HCT116 (cell line): Measurements from ENCODE around the gene P2RY13. TPM values are rescaled to one million over a fixed set of nuclear protein-coding genes. Genes with fewer than 3 reads are reported as not detected.

ENCODE experiments used
- ATAC-seq: fragments of 200-7000 bp; cut with Tn5 transposase; 2 replicates; pipeline ENCODE4 v1.9.1; 2020; ENCODE audit warnings: mild to moderate bottlenecking, moderate library complexity
- BruUV-seq: library from RNA; stranded (reverse); fragments of 400-500 nt; replicated peaks from 2 replicates; lab custom pipeline; 2021; lab: Mats Ljungman, UMichigan
- CTCF ChIA-PET: fragments of 300-600 bp; sonication (Branson Sonifier 250); formaldehyde crosslinking; loops from one replicate; lab custom pipeline; 2021; ENCODE audit warnings: antibody characterized with exemption; lab: Charles Lee
- POLR2A ChIA-PET: fragments of 300-600, 350-600 bp; sonication (Branson Sonifier 250); formaldehyde crosslinking; loops from one replicate; lab custom pipeline; 2021; ENCODE audit warnings: antibody characterized with exemption; lab: Charles Lee
- RAD21 ChIA-PET, 2 experiments: fragments of 300-600 bp; sonication (Branson Sonifier 250); formaldehyde crosslinking; loops; one replicate each; lab custom pipeline; 2023; ENCODE audit warnings: low total read pairs in 2 of 2; ENCODE audit not compliant: uncharacterized antibody in 2 of 2, unreplicated experiment in 2 of 2, low non-redundant PET in 1 of 2; lab: Charles Lee
- DNase-seq: peaks from one replicate; pipeline ENCODE4 v3.0.0-alpha.2; 2010; ENCODE audit warnings: low read depth, low spot score
- H2AFZ ChIP-seq: fragments of 200-600 bp; shearing (Covaris generic), sonication (generic); 2 replicates; pipeline ENCODE4 v1.6.1; 2017; ENCODE audit warnings: low read depth, mixed run types, mixed read lengths, antibody characterized with exemption, low read length; ENCODE audit not compliant: poor library complexity, severe bottlenecking
- H3K27ac ChIP-seq: 2 replicates; pipeline ENCODE4 v1.5.1; 2012; ENCODE audit warnings: low read depth, low read length
- H3K27me3 ChIP-seq: fragments of 200-600 bp; sonication (generic); 2 replicates; pipeline ENCODE4 v1.6.1; 2016; ENCODE audit warnings: mixed run types, low read length, mixed read lengths; ENCODE audit not compliant: insufficient read depth
- H3K36me3 ChIP-seq, 2 experiments: fragments of 200-500 bp in 1 of 2; fragments of 200-600 bp in 1 of 2; sonication (Bioruptor generic) in 1 of 2; sonication (generic) in 1 of 2; 2 replicates each; pipeline versions ENCODE4 v1.5.1 to v1.6.1; 2014 to 2016; ENCODE audit warnings: low read length in 2 of 2, inconsistent platforms in 1 of 2, mixed read lengths in 1 of 2, mixed run types in 1 of 2; ENCODE audit not compliant: insufficient read depth in 2 of 2, control insufficient read depth in 1 of 2
- H3K4me1 ChIP-seq, 2 experiments: fragments of 200-600 bp in 1 of 2; sonication (generic) in 1 of 2; 2 replicates each; pipeline versions ENCODE4 v1.5.1 to v1.6.1; 2012 to 2017; ENCODE audit warnings: low read length in 2 of 2, inconsistent platforms in 1 of 2, mild to moderate bottlenecking in 1 of 2, mixed read lengths in 1 of 2, mixed run types in 1 of 2, moderate library complexity in 1 of 2; ENCODE audit not compliant: insufficient read depth in 2 of 2, control insufficient read depth in 1 of 2
- H3K4me2 ChIP-seq: fragments of 200-600 bp; sonication (generic); 2 replicates; pipeline ENCODE4 v1.6.1; 2017; ENCODE audit warnings: mixed run types, low read length, mixed read lengths
- H3K4me3 ChIP-seq, 2 experiments: fragments of 200-600 bp in 1 of 2; sonication (generic) in 1 of 2; replicated peaks in 1 of 2; 2 replicates each; pipeline ENCODE4 v1.5.1; 2011 to 2016; ENCODE audit warnings: low read length in 2 of 2, control low read depth in 1 of 2, low read depth in 1 of 2, mild to moderate bottlenecking in 1 of 2, mixed read lengths in 1 of 2, mixed run types in 1 of 2
- H3K79me2 ChIP-seq: fragments of 200-600 bp; sonication (generic); 2 replicates; pipeline ENCODE4 v1.6.1; 2017; ENCODE audit warnings: mild to moderate bottlenecking, mixed run types, low read length, moderate library complexity, mixed read lengths; ENCODE audit not compliant: insufficient read depth
- H3K9ac ChIP-seq: fragments of 200-600 bp; sonication (generic); 2 replicates; pipeline ENCODE4 v1.6.1; 2016; ENCODE audit warnings: low read length, mixed read lengths
- H3K9me2 ChIP-seq: fragments of 200-600 bp; sonication (generic), shearing (Covaris generic); 2 replicates; pipeline ENCODE4 v1.6.1; 2017; ENCODE audit warnings: mixed run types, mild to moderate bottlenecking, moderate library complexity; ENCODE audit not compliant: insufficient read depth
- H3K9me3 ChIP-seq, 2 experiments: fragments of 200-500 bp in 1 of 2; fragments of 200-600 bp in 1 of 2; sonication (Bioruptor generic) in 1 of 2; sonication (generic) in 1 of 2; 2 replicates each; pipeline ENCODE4 v1.6.1; 2014 to 2017; ENCODE audit warnings: low read length in 2 of 2, mixed read lengths in 2 of 2, inconsistent platforms in 1 of 2, low read depth in 1 of 2, mild to moderate bottlenecking in 1 of 2, mixed run types in 1 of 2, moderate library complexity in 1 of 2; ENCODE audit not compliant: control insufficient read depth in 1 of 2, insufficient read depth in 1 of 2
- H4K20me1 ChIP-seq: fragments of 200-600 bp; sonication (generic), shearing (Covaris generic); 2 replicates; pipeline ENCODE4 v1.6.1; 2017; ENCODE audit warnings: mixed run types, mild to moderate bottlenecking, moderate library complexity; ENCODE audit not compliant: insufficient read depth
- ATF3 ChIP-seq: IDR thresholded peaks from 2 replicates; pipeline ENCODE4 v1.6.1; 2012
- CEBPB ChIP-seq: IDR thresholded peaks from 2 replicates; pipeline ENCODE4 v1.6.1; 2012; ENCODE audit warnings: low read depth
- CTCF ChIP-seq, 3 experiments: fragments of 200-600 bp in 1 of 3; sonication (generic) in 1 of 3; IDR thresholded peaks in 2 of 3; conservative IDR thresholded peaks in 1 of 3; 2 replicates each; pipeline ENCODE4 v1.5.1; 2012 to 2017; ENCODE audit warnings: low read depth in 2 of 3, low read length in 2 of 3, antibody characterized with exemption in 1 of 3, borderline replicate concordance in 1 of 3, control low read depth in 1 of 3, mild to moderate bottlenecking in 1 of 3, mixed read lengths in 1 of 3, mixed run types in 1 of 3, moderate library complexity in 1 of 3; ENCODE audit not compliant: insufficient read depth in 1 of 3
- EGR1 ChIP-seq: IDR thresholded peaks from 2 replicates; pipeline ENCODE4 v1.6.1; 2012; ENCODE audit warnings: low read depth
- EZH2 ChIP-seq: fragments of 200-600 bp; sonication (generic); IDR thresholded peaks from 2 replicates; pipeline ENCODE4 v1.6.1; 2017; ENCODE audit warnings: antibody characterized with exemption, mixed run types
- EZH2phosphoT487 ChIP-seq: fragments of 200-600 bp; IDR thresholded peaks from 2 replicates; pipeline ENCODE4 v1.6.1; 2018; ENCODE audit warnings: antibody characterized with exemption, borderline replicate concordance
- MAX ChIP-seq: IDR thresholded peaks from 2 replicates; pipeline ENCODE4 v1.6.1; 2012
- POLR2A ChIP-seq: IDR thresholded peaks from 2 replicates; pipeline ENCODE4 v1.7.0; 2011; ENCODE audit warnings: borderline replicate concordance; ENCODE audit not compliant: insufficient read depth, insufficient read length; ENCODE audit errors: extremely low read depth
- POLR2AphosphoS5 ChIP-seq: IDR thresholded peaks from 2 replicates; pipeline ENCODE4 v1.6.1; 2011; ENCODE audit warnings: mild to moderate bottlenecking, low read depth, low read length, moderate library complexity
- RAD21 ChIP-seq: IDR thresholded peaks from 2 replicates; pipeline ENCODE4 v1.6.1; 2012; ENCODE audit warnings: low read depth, mild to moderate bottlenecking
- REST ChIP-seq: IDR thresholded peaks from 2 replicates; pipeline ENCODE4 v1.6.1; 2012; ENCODE audit warnings: low read depth
- SRF ChIP-seq: IDR thresholded peaks from 2 replicates; pipeline ENCODE4 v1.6.1; 2012; ENCODE audit warnings: low read depth
- ZBTB33 ChIP-seq: IDR thresholded peaks from 2 replicates; pipeline ENCODE4 v1.6.1; 2011; ENCODE audit warnings: mild to moderate bottlenecking, low read length, moderate library complexity; ENCODE audit not compliant: insufficient replicate concordance; ENCODE audit errors: extremely low read depth
- ZFX ChIP-seq: fragments of 450-650 bp; IDR thresholded peaks from 2 replicates; pipeline ENCODE4 v1.6.1; 2017
- intact Hi-C: fragments of 100-400 bp; cut with micrococcal nuclease; formaldehyde crosslinking; loops from 2 replicates; pipeline ENCODE4 v1.10.0; 2022
- total RNA-seq: library from RNA; stranded (reverse); gene quantifications from one replicate; pipeline ENCODE4 v1.2.1, GENCODE V29; 2021; ENCODE audit not compliant: unreplicated experiment

P2RY13 gene
- total RNA-seq, 1 experiment from 2014 or later, result not detected

- TF ChIP-seq CTCF (IDR thresholded peaks at IDR 0.05 in 2 of 3, conservative IDR thresholded peaks at IDR 0.05 in 1 of 3; ENCODE audit: borderline replicate concordance in 1 of 3, insufficient read depth in 1 of 3, low read depth in 2 of 3, low read length in 2 of 3), result no peak
These were observed 33.4 kb upstream of the P2RY13 start (continued) for GRCh38 chr3:151362751-151363174.

GRCh38 chr3:151357463-151357850, 28.1 kb upstream of the P2RY13 start:
- ChIA-PET RAD21 (no interaction called here), CTCF (interaction anchor here (0.7 to 1.2 kb wide), 2 partner anchors 22 to 30 kb away, joined by 3 to 4 read pairs; no protein-coding TSS in a partner anchor), POLR2A (no interaction called here)
- Histone ChIP-seq H4K20me1 (no peaks in the 10 kb centered on the region), H3K27me3 (no peaks in the 10 kb centered on the region), H3K4me1 (no peaks in the 10 kb centered on the region), H3K9me2 (no peaks in the 10 kb centered on the region), H3K9ac (no peak overlapping the region), H3K27ac (no peak overlapping the region), H3K79me2 (no peaks in the 10 kb centered on the region), H2AFZ (no peak overlapping the region), H3K36me3 (no peaks in the 10 kb centered on the region), H3K4me2 (no peak overlapping the region), H3K9me3 (no peaks in the 10 kb centered on the region), H3K4me3 (no peak overlapping the region)
- BruUV-seq, result no TSS peak
- no peak for DNase-seq
- TF ChIP-seq SRF (no peak), POLR2A (no peak), RAD21 (no peak), ZFX (no peak), CTCF (IDR thresholded peaks at IDR 0.05 in 2 of 3, conservative IDR thresholded peaks at IDR 0.05 in 1 of 3; ENCODE audit: borderline replicate concordance in 1 of 3, insufficient read depth in 1 of 3, low read depth in 2 of 3, low read length in 2 of 3) (no peak), REST (no peak), CEBPB (no peak), ZBTB33 (no peak), POLR2AphosphoS5 (no peak), ATF3 (no peak), EGR1 (no peak), EZH2phosphoT487 (no peak), EZH2 (no peak), MAX (no peak)
- ATAC-seq, result no peak
- intact Hi-C loops, result no loop called here
